ENCODE results near the gene PRKD3. TPM values are rescaled to one million over a fixed set of nuclear protein-coding genes. Genes with fewer than 3 reads are reported as not detected.

PRKD3 gene
- total RNA-seq, 4 donors from 2014 or later, result 39.0 to 57.3 (median 54.4) TPM

GRCh38 chr2:37323781-37324535 is 675 bp downstream of the PRKD3 start:
- H3K4me3 ChIP-seq, result peak overlapping the region; percentile 78 to 92 (median 81)
- no peak for DNase-seq (ENCODE audit: low spot score in 2 of 2)
- peaks cover 0 to 61% (median 9%) of the 10 kb centered on the region in 4 donors for H3K4me1 ChIP-seq
- peak overlapping the region; percentile 94 to 97 (median 95) for H3K27ac ChIP-seq
- 0 to 1% methylated on average over 34 to 41 of the region's 61 CpGs for WGBS, 2 donors
- H3K9me3 ChIP-seq, result no peaks in the 10 kb centered on the region
- H3K27me3 ChIP-seq, result no peaks in the 10 kb centered on the region
- no peaks in the 10 kb centered on the region for H3K36me3 ChIP-seq
- peak in 1 of 2 donors; percentile 52 for TF ChIP-seq EP300 (IDR thresholded peaks at IDR 0.05)
- no peak for TF ChIP-seq POLR2A (IDR thresholded peaks at IDR 0.05)

DNA sequence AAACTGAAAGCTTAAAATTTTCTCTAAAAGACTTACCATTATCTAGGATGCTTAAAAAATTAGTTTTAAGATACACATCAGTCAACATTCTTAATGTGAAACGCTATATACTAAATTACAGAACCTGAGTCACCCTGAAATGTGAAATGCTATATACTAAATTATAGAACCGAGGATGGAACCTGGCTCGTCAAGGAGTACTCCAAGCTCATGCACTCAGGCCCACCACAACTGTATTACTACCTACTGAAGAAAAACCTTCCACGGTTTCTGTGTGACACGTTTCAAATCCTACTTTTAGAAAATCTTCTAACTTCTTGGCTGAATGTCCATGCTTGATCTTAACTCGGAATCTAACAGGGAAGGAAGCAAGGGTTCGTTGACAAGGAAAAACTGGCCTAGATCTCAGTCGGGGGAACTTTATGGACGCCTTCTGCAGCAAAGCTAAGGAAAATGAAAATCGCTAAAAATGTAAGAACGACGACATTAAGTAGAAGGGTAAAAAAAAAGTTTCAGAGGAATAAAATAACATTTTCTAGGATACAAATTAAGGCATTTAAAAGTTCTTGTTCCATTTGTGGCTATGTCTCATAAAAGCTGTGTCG is 1.4 kb downstream of the PRKD3 start:
- 3 to 6% methylated on average over 13 of the region's 13 CpGs for WGBS, 2 donors
- H3K4me3 ChIP-seq, result peak overlapping the region; percentile 78 to 92 (median 81)
- H3K36me3 ChIP-seq, result no peaks in the 10 kb centered on the region
- peak overlapping the region; percentile 94 to 97 (median 95) for H3K27ac ChIP-seq
- TF ChIP-seq EP300 (IDR thresholded peaks at IDR 0.05), result no peak
- TF ChIP-seq CTCF (IDR thresholded peaks at IDR 0.05), result no peak
- TF ChIP-seq POLR2A (IDR thresholded peaks at IDR 0.05), result no peak
- DNase-seq (ENCODE audit: low spot score in 2 of 2), result no peak
- peaks cover 0 to 68% (median 9%) of the 10 kb centered on the region in 4 donors for H3K4me1 ChIP-seq
- H3K9me3 ChIP-seq, result no peaks in the 10 kb centered on the region
- H3K27me3 ChIP-seq, result no peaks in the 10 kb centered on the region

- no peak for DNase-seq (ENCODE audit: low spot score in 2 of 2)
- H3K4me3 ChIP-seq, result peak overlapping the region in 2 of 4 donors; percentile 78 to 79
- peak overlapping the region in 3 of 4 donors; percentile 94 to 97 (median 95) for H3K27ac ChIP-seq
Observed at GRCh38 chr2:37322368-37322767, 2.3 kb downstream of the PRKD3 start.

DNA sequence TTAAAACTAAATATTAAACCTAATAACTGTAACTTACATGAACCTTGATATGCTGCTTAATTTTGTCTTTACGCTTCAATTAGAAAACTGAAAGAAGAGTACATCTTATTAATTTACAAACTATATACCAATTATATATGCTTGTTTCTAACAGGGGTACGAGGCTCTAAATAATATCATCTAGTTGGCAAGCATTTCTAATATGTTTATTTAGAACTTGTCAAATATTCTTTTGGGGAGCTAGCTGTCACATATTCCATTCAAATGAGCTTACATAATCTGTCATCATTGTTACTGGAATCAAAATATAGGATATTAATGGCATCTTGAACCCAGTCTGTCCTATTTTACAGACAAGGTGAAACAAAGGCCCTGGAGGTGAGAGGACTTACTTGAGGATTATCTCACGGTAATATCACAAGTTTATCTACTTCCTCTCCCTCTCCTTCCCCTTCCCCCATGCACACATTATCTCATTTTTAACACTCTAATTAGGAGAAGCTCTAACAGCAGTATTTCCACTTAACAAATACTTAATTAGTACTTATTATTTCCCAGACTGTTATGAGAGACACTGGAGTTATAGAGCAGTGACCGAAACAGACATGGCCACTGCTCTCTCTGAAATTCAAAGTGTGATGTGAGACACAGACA is 3.5 kb downstream of the PRKD3 start:
- Histone ChIP-seq H3K4me1 (peaks cover 0 to 77% (median 9%) of the 10 kb centered on the region in 4 donors), H3K27ac (no peak overlapping the region), H3K9me3 (no peaks in the 10 kb centered on the region), H3K4me3 (no peak overlapping the region), H3K27me3 (no peaks in the 10 kb centered on the region), H3K36me3 (peaks cover 0 to under 1% (median 0%) of the 10 kb centered on the region in 3 donors)
- WGBS, 2 donors, result 72 to 74% methylated on average over 4 of the region's 4 CpGs
- TF ChIP-seq EP300 (IDR thresholded peaks at IDR 0.05) (no peak), POLR2A (IDR thresholded peaks at IDR 0.05) (no peak), CTCF (IDR thresholded peaks at IDR 0.05) (no peak)
- DNase-seq (ENCODE audit: low spot score in 2 of 2), result no peak

More at GRCh38 chr2:37322368-37322767, 2.3 kb downstream of the PRKD3 start:
- no peaks in the 10 kb centered on the region for H3K27me3 ChIP-seq
- no peaks in the 10 kb centered on the region for H3K36me3 ChIP-seq
- peaks cover 0 to 76% (median 9%) of the 10 kb centered on the region in 4 donors for H3K4me1 ChIP-seq
- no peaks in the 10 kb centered on the region for H3K9me3 ChIP-seq
- TF ChIP-seq CTCF (IDR thresholded peaks at IDR 0.05) (no peak), EP300 (IDR thresholded peaks at IDR 0.05) (no peak), POLR2A (IDR thresholded peaks at IDR 0.05) (no peak)

DNA sequence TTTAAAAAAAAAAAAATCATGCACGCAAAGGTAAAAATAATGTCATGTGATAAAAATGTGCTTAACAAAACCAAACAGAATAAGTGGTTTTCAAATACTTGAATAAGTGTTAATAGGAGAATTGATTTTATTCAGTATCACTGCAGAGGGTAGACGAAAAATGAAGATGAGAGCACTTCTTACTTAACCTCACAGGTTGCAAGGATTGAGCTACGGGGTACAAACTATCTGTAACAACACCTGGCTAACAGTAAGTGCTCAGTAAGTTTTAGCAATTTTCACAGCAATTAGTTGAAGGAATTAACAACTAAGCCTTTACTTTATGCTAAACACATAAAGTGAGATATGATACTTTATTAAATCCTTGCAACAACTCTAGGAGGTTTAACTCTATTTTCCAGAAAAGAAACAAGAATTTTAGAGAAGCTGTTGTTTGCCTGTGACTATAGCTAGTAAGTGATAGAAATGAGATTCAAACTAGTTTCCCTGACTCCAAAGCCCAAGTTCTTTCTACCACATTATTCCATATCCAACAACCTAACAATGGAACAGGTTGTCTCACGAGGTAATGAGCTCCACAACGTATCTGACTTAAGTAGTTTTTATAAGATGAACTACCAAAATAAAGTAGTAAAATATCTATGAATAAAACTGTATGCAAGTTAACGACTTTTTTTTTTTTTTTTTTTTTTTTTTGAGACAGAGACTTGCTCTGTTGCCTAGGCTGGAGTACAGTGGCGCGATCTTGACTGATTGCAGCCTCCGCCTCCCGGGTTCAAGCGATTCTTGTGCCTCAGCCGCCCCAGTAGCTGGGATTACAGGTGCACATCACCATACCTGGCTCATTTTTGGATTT is 4.7 kb downstream of the PRKD3 start:
- Histone ChIP-seq H3K9me3 (no peaks in the 10 kb centered on the region), H3K36me3 (peaks cover 0 to 9% (median 0%) of the 10 kb centered on the region in 3 donors), H3K4me1 (peaks cover 0 to 78% (median 5%) of the 10 kb centered on the region in 4 donors), H3K27me3 (no peaks in the 10 kb centered on the region), H3K4me3 (no peak overlapping the region), H3K27ac (no peak overlapping the region)
- TF ChIP-seq EP300 (IDR thresholded peaks at IDR 0.05) (no peak), CTCF (IDR thresholded peaks at IDR 0.05) (no peak), POLR2A (IDR thresholded peaks at IDR 0.05) (no peak)
- DNase-seq (ENCODE audit: low spot score in 2 of 2), result no peak
- 86 to 92% methylated on average over 12 of the region's 12 CpGs for WGBS, 2 donors
